DOHH2 (cell line): ENCODE results near the gene ZNF280B.

Source experiments
- CTCF ChIP-seq: fragments of 200-600 bp; sonication (generic); IDR thresholded peaks from one replicate; pipeline ENCODE4 v1.5.1; 2014; ENCODE audit warnings: antibody characterized with exemption, mild to moderate bottlenecking, low read depth, low read length; ENCODE audit not compliant: poor library complexity, severe bottlenecking
- EZH2phosphoT487 ChIP-seq: fragments of 200-600 bp; sonication (generic); IDR thresholded peaks from 2 replicates; pipeline ENCODE4 v1.6.1; 2017; ENCODE audit warnings: borderline replicate concordance, mild to moderate bottlenecking, antibody characterized with exemption, low read length, moderate library complexity, mixed read lengths

- TF ChIP-seq CTCF (no peak), EZH2phosphoT487 (no peak)
Measured at GRCh38 chr22:22523494-22523893, 15.0 kb upstream of the ZNF280B start.
